B cell (primary cell): ENCODE measurements around the gene RNF150. TPM values are rescaled to one million over a fixed set of nuclear protein-coding genes. Genes with fewer than 3 reads are reported as not detected.

Experiments
- ATAC-seq: fragments of 200-7000 bp; cut with Tn5 transposase; one replicate; pipeline ENCODE4 v1.10.0; 2021; ENCODE audit warnings: low read depth, mild to moderate bottlenecking, moderate number of reproducible peaks, moderate library complexity
- CTCF ChIA-PET: fragments of 350-600 bp; sonication (Branson Sonifier 250); formaldehyde crosslinking; loops from one replicate; lab custom pipeline; 2021; ENCODE audit warnings: antibody characterized with exemption, inconsistent platforms; lab: Charles Lee
- POLR2A ChIA-PET: fragments of 350-600 bp; sonication (Branson Sonifier 250); formaldehyde crosslinking; loops from one replicate; lab custom pipeline; 2021; ENCODE audit warnings: antibody characterized with exemption; lab: Charles Lee
- DNase-seq: peaks from one replicate; pipeline ENCODE4 v3.0.0; 2013
- H2AFZ ChIP-seq: 2 replicates; pipeline ENCODE4 v1.6.1; 2012; ENCODE audit warnings: mild to moderate bottlenecking, low read depth, low read length; ENCODE audit not compliant: insufficient read depth, poor library complexity, severe bottlenecking
- H3K27ac ChIP-seq, 2 donors: 1 replicate in 1 of 2; 2 replicates in 1 of 2; pipeline ENCODE4 v1.5.1; 2012 to 2013; ENCODE audit warnings: low read length in 2 of 2, mild to moderate bottlenecking in 2 of 2, moderate library complexity in 1 of 2
- H3K27me3 ChIP-seq, 4 experiments: fragments of 200-600 bp in 1 of 4; sonication (generic) in 1 of 4; replicated peaks in 1 of 4; 1 replicate in 2 of 4; 2 replicates in 2 of 4; pipeline versions ENCODE4 v1.6.1 to v1.7.0; 2013 to 2016; ENCODE audit warnings: low read length in 3 of 4, mild to moderate bottlenecking in 2 of 4, mixed read lengths in 1 of 4, moderate library complexity in 1 of 4; ENCODE audit not compliant: insufficient read depth in 4 of 4, control insufficient read depth in 3 of 4; ENCODE audit errors: control extremely low read depth in 1 of 4
- H3K36me3 ChIP-seq, 2 experiments: replicated peaks in 1 of 2; 1 replicate in 1 of 2; 2 replicates in 1 of 2; pipeline versions ENCODE4 v1.6.1 to v1.7.1; 2013; ENCODE audit warnings: low read length in 1 of 2; ENCODE audit not compliant: insufficient read depth in 2 of 2, control insufficient read depth in 1 of 2; ENCODE audit errors: control extremely low read depth in 1 of 2, extremely low read depth in 1 of 2
- H3K4me1 ChIP-seq, 2 donors: fragments of 200-600 bp in 1 of 2; sonication (generic) in 1 of 2; 1 replicate in 1 of 2; 2 replicates in 1 of 2; pipeline versions ENCODE4 v1.5.1 to v1.6.1; 2013 to 2017; ENCODE audit warnings: low read length in 2 of 2; ENCODE audit not compliant: control insufficient read depth in 2 of 2, insufficient read depth in 2 of 2
- H3K4me2 ChIP-seq: replicated peaks from 2 replicates; pipeline ENCODE3; 2012; ENCODE audit warnings: mild to moderate bottlenecking, low read depth, low read length; ENCODE audit not compliant: poor library complexity, severe bottlenecking
- H3K4me3 ChIP-seq, 5 experiments: fragments of 200-600 bp in 1 of 5; sonication (generic) in 1 of 5; 1 replicate in 3 of 5; 2 replicates in 2 of 5; pipeline versions ENCODE4 v1.5.1 to v1.7.0; 2011 to 2016; ENCODE audit warnings: low read length in 4 of 5, mild to moderate bottlenecking in 4 of 5, low read depth in 2 of 5, control low read depth in 1 of 5, moderate library complexity in 1 of 5; ENCODE audit not compliant: insufficient read depth in 1 of 5; ENCODE audit errors: control extremely low read depth in 1 of 5, extremely low read depth in 1 of 5
- H3K79me2 ChIP-seq: fragments of 200-600 bp; sonication (generic); one replicate; pipeline ENCODE4 v1.6.0; 2016; ENCODE audit warnings: low read length; ENCODE audit not compliant: control insufficient read depth, insufficient read depth
- H3K9ac ChIP-seq: fragments of 200-600 bp; sonication (generic); 2 replicates; pipeline ENCODE4 v1.6.1; 2017; ENCODE audit warnings: mild to moderate bottlenecking, low read length, moderate library complexity
- H3K9me3 ChIP-seq, 3 donors: one replicate each; pipeline versions ENCODE4 v1.6.1 to v1.7.1; 2013; ENCODE audit warnings: low read length in 2 of 3; ENCODE audit not compliant: control insufficient read depth in 2 of 3, insufficient read depth in 1 of 3; ENCODE audit errors: control extremely low read depth in 1 of 3
- H4K20me1 ChIP-seq: 2 replicates; pipeline ENCODE4 v1.6.0; 2012; ENCODE audit warnings: mild to moderate bottlenecking, low read length; ENCODE audit not compliant: insufficient read depth, control insufficient read depth, poor library complexity, severe bottlenecking
- H3K27ac Mint-ChIP-seq: one replicate; pipeline ENCODE4 v1.8.0; 2021; ENCODE audit warnings: mixed read lengths
- H3K27me3 Mint-ChIP-seq: one replicate; pipeline ENCODE4 v1.8.0; 2021; ENCODE audit warnings: mixed read lengths
- H3K4me1 Mint-ChIP-seq: one replicate; pipeline ENCODE4 v1.8.0; 2021; ENCODE audit warnings: mixed read lengths
- H3K4me3 Mint-ChIP-seq: one replicate; pipeline ENCODE4 v1.8.0; 2021; ENCODE audit warnings: mixed read lengths
- H3K9me3 Mint-ChIP-seq: one replicate; pipeline ENCODE4 v1.8.0; 2022; ENCODE audit warnings: mixed read lengths; ENCODE audit not compliant: insufficient read depth
- CTCF ChIP-seq: fragments of 200-600 bp; IDR thresholded peaks from one replicate; pipeline ENCODE4 v1.8.0; 2022; ENCODE audit warnings: antibody characterized with exemption, mild to moderate bottlenecking
- EZH2 ChIP-seq: IDR thresholded peaks from 2 replicates; pipeline ENCODE4 v1.6.1; 2012; ENCODE audit warnings: borderline replicate concordance, low read depth, mild to moderate bottlenecking, moderate library complexity, low read length; ENCODE audit not compliant: insufficient read depth, poor library complexity, severe bottlenecking
- WGBS: methylation state at CpG from one replicate; pipeline ENCODE4 v1.1.5; 2013; ENCODE audit warnings: missing lambda C conversion rate; ENCODE audit not compliant: insufficient coverage; 5-methylcytosine and 5-hydroxymethylcytosine counted together
- intact Hi-C: fragments of 100-400 bp; cut with micrococcal nuclease; formaldehyde crosslinking; loops from one replicate; pipeline ENCODE4 v1.10.0; 2022
- polyA plus RNA-seq: library from polyadenylated mRNA; depleted of rRNA; stranded (reverse); fragments of >200 nt; gene quantifications from 2 replicates; pipeline ENCODE4 v1.2.3, GENCODE V29; 2012
- total RNA-seq, 2 donors: library from RNA; stranded (reverse); fragments of 120-200 nt in 1 of 2; gene quantifications; 1 replicate in 1 of 2; 2 replicates in 1 of 2; pipeline versions ENCODE4 v1.2.3 to v1.2.4, GENCODE V29; 2013 to 2022

RNF150 gene
- total and polyA plus RNA-seq, 2 donors (not counting 1 experiment from before 2014, with no cell fraction given): not detected

DNA sequence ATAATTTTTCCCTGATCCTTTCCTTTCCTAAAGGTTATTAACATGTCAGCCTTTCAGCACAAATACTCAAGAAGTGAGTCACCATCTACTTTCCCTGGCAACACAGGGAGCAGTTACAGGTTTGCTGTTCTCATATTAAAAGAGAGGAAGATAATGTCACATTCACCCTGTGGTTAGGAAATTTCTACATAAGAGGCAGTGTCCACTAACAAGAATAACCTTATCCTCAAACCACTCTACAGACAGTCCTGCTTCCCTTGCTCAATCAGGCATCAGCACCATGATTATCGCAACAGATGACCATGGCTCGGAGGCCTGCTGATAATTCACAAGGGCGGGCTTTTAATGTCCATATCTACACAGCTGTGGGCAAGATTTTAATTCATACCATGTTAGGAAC lies 30.9 kb downstream of the RNF150 start:
- H3K9me3 Mint-ChIP-seq: no peaks in the 10 kb centered on the region
- ChIA-PET POLR2A (no interaction called here), CTCF (no interaction called here)
- ATAC-seq (no peak), DNase-seq (no peak)
- H3K27ac Mint-ChIP-seq: no peak overlapping the region
- Histone ChIP-seq H3K27ac (no peak overlapping the region), H3K4me2 (no peak overlapping the region), H3K4me3 (no peak overlapping the region), H3K4me1 (no peaks in the 10 kb centered on the region), H3K36me3 (no peaks in the 10 kb centered on the region), H3K9ac (no peak overlapping the region), H3K27me3 (no peaks in the 10 kb centered on the region), H3K79me2 (no peaks in the 10 kb centered on the region), H3K9me3 (no peaks in the 10 kb centered on the region), H2AFZ (no peak overlapping the region), H4K20me1 (no peaks in the 10 kb centered on the region)
- peaks cover 3% of the 10 kb centered on the region for H3K27me3 Mint-ChIP-seq
- intact Hi-C loops: no loop called here
- TF ChIP-seq EZH2 (no peak), CTCF (no peak)
- H3K4me1 Mint-ChIP-seq: no peaks in the 10 kb centered on the region
- WGBS: 80% methylated on average over 1 of the region's 3 CpGs
- no peak overlapping the region for H3K4me3 Mint-ChIP-seq

- intact Hi-C loops: no loop called here
- Histone ChIP-seq H3K27ac (no peak overlapping the region), H3K9ac (no peak overlapping the region), H2AFZ (no peak overlapping the region), H3K4me1 (no peaks in the 10 kb centered on the region), H3K9me3 (no peaks in the 10 kb centered on the region), H3K4me2 (no peak overlapping the region), H3K4me3 (no peak overlapping the region), H4K20me1 (no peaks in the 10 kb centered on the region), H3K27me3 (no peaks in the 10 kb centered on the region), H3K79me2 (no peaks in the 10 kb centered on the region), H3K36me3 (no peaks in the 10 kb centered on the region)
- H3K4me3 Mint-ChIP-seq: no peak overlapping the region
- peaks cover 3% of the 10 kb centered on the region for H3K27me3 Mint-ChIP-seq
- POLR2A ChIA-PET: no interaction called here
- no peaks in the 10 kb centered on the region for H3K9me3 Mint-ChIP-seq
- no peak for ATAC-seq
- DNase-seq: no peak
- 92% methylated on average over 2 of the region's 4 CpGs for WGBS
- CTCF ChIA-PET: no interaction called here
- H3K27ac Mint-ChIP-seq: no peak overlapping the region
- TF ChIP-seq CTCF: no peak
- TF ChIP-seq EZH2: no peak
- H3K4me1 Mint-ChIP-seq: no peaks in the 10 kb centered on the region
Measured at GRCh38 chr4:141101511-141101910, 31.8 kb downstream of the RNF150 start.
